Activated naive CD4-positive, alpha-beta T cell treated with anti-CD3 and anti-CD28 coated beads, Interleukin-2, amount 50 U/mL, for 16 hours (primary cell): Measurements from ENCODE around the gene GDF7.

ENCODE experiments used
- DNase-seq: peaks from one replicate; pipeline ENCODE4 v3.0.0-alpha.2; 2020

Gene GDF7

GRCh38 chr2:20629581-20630171 is 37.3 kb upstream of the GDF7 start:
- no peak for DNase-seq

GRCh38 chr2:20630967-20631366 is 36.0 kb upstream of the GDF7 start:
- no peak for DNase-seq

- DNase-seq: no peak
These were observed 35.2 kb upstream of the GDF7 start for GRCh38 chr2:20631617-20632307.

GRCh38 chr2:20632446-20632990 is 34.4 kb upstream of the GDF7 start:
- no peak for DNase-seq

GRCh38 chr2:20633001-20633400 is 33.9 kb upstream of the GDF7 start:
- no peak for DNase-seq

GRCh38 chr2:20633794-20634506 is 33.0 kb upstream of the GDF7 start:
- no peak for DNase-seq

GRCh38 chr2:20634507-20635112 is 32.3 kb upstream of the GDF7 start:
- no peak for DNase-seq

- no peak for DNase-seq
These were observed 31.8 kb upstream of the GDF7 start for GRCh38 chr2:20635113-20635510.

- peak; percentile 42 for DNase-seq
These were observed 31.0 kb upstream of the GDF7 start for GRCh38 chr2:20635675-20636584.

- DNase-seq: no peak
These were observed 29.8 kb upstream of the GDF7 start for GRCh38 chr2:20637147-20637546.

GRCh38 chr2:20638014-20638413 is 28.9 kb upstream of the GDF7 start:
- DNase-seq: no peak

GRCh38 chr2:20638646-20639430 is 28.1 kb upstream of the GDF7 start:
- no peak for DNase-seq

- DNase-seq: no peak
These were observed 26.4 kb upstream of the GDF7 start for GRCh38 chr2:20640411-20641122.

GRCh38 chr2:20641123-20641985 is 25.6 kb upstream of the GDF7 start:
- DNase-seq: no peak

- DNase-seq: peak; percentile 76
These were observed 24.6 kb upstream of the GDF7 start for GRCh38 chr2:20642055-20642971.

- DNase-seq: no peak
These were observed 23.9 kb upstream of the GDF7 start for GRCh38 chr2:20643060-20643459.

- DNase-seq: no peak
These were observed 23.1 kb upstream of the GDF7 start for GRCh38 chr2:20643826-20644225.

GRCh38 chr2:20645301-20645701 is 21.6 kb upstream of the GDF7 start:
- DNase-seq: no peak

GRCh38 chr2:20645761-20646160 is 21.2 kb upstream of the GDF7 start:
- DNase-seq: no peak
